GDM1 (cell line): Measurements from ENCODE around the gene PAK6.

Source experiments
- DNase-seq: peaks from one replicate; lab custom pipeline; 2025; lab: John Stamatoyannopoulos, UW

Gene PAK6

DNA sequence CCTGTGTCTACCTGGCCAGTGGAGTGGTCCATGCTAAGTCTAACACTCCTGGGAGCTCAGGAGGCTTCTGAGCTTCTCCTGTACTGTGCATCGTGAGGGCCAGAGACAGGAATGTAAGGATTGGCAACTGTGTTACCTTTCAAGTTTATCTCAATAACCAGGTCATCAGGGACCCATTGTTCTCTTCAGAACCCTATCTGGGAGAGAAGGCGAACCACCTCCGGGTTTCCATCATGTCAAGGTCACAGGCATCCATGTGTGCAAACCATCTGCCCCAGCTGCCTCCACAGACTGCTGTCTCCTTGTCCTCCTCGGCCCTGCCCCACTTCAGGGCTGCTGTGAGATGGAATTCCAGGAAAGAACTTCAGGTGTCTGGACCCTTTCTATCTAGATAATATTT lies 38.1 kb downstream of the PAK6 start:
- DNase-seq = no peak

DNA sequence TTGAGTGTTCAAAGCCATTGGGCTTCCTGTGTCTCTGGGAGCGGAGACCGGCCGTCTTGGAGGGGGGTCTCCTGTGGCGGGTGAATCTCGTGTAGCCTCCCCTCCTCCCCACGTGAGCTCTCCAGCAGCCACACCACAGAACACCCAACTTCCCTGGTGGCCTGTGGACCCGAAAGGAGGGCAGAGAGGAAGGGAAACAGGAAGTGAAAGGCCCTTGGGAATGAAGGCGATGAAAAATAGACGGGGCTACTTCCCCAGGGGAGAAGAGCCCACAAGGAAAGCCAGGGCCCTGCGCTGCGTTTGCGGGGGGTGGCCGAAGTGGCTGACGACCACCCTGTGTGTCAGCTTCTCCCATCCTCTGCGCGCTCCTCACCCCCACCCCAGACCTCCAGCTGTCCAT lies 38.6 kb downstream of the PAK6 start:
- no peak for DNase-seq

DNA sequence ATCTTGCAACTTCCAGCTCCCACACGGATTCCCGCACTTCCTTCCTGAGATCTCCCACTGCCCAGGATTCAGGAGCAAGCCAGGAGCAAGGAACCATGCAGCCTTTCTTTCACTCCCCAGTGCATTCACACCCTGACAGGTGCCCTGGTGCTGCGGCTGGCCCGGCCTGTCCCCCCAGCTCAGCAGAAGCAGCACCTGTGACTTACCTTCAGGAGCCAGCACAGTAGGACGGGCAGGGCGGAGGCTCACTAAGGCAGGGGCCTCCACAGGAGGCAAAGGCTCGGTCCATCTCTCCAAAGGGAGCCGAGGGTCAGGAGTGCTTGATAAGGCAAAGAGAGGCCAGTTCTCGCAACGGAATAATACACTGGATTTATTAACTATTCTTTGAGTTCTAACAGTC lies 39.2 kb downstream of the PAK6 start:
- no peak for DNase-seq

DNA sequence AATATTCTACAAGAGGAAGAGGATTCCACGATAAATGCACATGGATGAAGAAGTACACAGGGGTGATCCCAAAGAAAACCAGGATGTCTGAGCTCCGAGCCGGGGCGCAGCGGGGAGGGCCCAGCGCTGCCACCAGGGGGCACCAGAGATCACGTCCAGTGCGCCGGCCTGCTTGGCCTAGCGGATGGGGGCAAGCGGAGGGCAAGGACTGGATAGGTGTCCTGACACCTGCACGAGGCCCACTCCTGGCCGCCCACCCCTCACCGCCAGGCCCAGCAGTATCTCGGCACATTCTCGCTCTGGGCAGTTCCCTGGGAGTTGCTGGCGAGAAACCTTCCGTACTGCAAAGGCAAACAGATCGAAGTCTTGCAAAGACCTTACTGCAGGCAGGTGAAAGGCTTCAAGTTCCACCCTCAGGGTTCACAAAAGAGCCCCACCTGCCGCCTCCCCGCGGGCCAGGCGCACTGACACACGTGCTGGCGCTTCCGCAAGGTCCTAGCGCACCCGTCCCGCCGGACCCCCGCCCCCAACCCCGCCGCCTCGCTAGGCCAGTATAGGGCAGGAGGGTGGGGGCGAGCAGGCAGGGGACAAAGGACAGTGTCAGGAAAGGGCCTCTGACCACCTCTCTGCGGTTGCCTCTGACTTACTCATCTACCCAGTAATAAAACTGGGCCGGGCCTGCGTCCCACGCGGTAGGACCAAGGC lies 40.7 kb downstream of the PAK6 start:
- no peak for DNase-seq

DNA sequence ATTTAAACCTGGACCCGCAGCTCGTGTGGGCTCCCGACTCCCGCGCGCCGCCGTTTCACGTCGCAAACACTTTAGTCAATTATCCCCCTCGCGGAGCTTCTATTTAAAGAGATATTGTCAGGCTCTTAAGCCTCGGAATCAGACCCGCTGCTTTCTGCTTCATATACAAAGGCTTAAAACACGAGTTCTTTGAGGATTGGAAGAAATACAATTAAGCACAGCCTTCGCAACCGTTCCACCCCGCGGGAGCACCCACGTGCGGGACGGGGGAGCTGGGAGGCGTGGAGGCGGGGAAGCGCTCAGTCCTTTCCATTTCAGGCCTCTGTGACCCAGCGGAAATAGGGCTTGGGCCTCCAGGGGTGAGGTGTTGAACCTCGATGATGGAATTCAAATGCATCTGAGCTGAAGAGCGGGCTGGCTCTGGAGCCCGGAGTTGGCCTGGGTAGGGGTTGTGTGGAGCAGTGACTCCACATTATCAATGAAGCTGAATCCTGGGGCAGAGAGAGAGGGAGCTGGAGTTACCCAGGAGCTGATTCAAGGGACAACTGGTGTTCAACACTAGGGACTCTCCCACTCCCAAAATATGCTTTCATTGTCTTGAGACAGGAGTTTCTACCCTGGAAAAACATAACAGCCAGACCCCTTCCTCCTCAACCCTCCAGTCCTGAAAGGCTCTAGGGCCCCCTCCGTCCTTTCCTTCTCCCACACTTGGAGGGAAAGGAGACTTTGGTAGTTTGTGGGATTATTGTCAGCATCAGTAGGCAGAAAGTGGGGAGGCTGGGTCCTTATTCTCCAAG lies 41.6 kb downstream of the PAK6 start:
- no peak for DNase-seq

DNA sequence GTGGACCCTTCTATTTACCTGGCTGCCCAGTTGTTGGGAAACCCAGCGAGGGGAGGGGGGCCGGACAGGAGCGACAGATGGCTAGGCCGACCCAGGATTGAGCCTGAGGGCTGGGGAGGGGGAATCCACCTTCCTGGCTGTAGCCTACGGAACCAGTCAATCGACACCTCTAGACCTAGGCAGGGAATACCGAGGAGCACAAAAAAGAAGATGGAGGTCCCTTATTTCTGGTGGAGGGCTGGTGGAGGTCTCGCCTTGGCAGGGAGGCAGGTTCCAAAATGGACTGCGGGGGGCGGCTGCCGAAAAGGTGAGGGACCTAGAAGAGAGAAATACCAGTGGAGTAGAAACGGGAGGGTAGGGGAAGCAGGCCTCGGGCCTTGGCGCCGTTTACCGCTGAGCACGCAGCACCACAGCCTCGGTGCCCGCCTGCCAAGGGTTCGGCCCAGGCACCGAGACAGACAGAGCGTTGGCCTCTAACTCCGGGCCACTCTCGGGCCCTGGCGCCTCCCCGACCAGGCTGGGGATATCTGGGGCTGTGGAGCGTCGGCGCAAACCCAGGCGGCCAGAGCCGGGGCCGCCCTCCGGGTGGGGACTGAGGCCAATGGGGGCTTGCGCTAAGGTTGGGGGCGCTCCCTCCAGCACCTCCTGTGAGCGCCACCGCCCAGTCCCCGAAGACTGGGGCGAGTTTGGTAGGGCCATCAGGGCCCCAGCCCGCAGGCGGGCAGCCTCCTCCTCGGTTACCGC lies 42.4 kb downstream of the PAK6 start:
- DNase-seq = no peak

DNA sequence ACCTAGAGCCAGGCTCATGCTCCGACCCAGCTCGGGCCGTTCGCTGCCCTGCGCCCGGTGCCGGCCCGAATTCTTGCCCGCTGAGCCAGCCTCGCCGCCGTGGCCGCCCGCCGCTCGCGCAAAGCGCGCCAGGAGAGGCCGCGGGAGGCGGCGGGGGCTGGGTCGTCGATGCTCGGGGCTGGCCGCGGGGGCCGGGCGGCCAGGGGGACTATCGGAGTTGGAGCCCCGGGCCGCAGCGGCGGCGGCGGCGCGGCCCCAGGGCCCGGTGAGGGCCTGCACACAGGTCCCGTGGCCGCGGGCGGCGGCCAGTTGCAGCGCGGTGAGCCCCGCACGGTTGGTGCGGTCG lies 42.9 kb downstream of the PAK6 start:
- no peak for DNase-seq

DNA sequence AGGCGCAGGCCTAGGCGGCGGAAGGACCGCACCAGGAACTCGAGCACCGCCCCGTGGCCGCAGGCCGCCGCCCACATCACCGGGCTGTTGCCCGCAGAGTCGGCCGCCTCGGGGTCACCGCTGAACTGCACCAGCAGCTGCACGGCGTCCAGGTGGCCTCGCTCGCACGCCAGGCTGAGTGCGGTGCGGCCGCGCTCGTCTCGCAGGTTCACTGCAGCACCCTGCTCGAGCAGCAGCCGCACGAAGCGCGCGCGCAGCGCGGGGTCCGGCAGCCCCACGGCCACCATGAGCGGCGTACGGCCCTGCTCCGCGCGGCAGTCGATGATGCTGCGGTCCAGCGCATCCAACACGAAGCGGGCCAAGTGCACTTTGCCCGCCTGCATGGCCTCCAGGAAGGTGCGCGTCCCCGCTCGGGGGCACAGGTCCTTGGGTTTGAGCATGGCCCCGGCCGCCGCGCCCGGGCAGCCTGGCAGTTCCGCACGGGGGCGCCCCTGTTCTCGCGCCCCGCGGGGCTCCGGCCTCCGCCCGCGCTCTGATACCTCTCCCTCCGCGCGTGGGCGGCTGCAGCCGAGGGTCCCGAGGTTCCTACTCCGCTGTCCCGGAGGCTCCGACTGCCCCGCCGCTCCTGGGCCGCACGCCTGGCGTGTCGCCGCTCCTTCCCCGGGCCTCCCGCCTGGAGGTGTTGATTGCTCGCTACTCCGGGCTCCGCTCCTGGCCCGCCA lies 43.4 kb downstream of the PAK6 start:
- peak; percentile 55 for DNase-seq

DNA sequence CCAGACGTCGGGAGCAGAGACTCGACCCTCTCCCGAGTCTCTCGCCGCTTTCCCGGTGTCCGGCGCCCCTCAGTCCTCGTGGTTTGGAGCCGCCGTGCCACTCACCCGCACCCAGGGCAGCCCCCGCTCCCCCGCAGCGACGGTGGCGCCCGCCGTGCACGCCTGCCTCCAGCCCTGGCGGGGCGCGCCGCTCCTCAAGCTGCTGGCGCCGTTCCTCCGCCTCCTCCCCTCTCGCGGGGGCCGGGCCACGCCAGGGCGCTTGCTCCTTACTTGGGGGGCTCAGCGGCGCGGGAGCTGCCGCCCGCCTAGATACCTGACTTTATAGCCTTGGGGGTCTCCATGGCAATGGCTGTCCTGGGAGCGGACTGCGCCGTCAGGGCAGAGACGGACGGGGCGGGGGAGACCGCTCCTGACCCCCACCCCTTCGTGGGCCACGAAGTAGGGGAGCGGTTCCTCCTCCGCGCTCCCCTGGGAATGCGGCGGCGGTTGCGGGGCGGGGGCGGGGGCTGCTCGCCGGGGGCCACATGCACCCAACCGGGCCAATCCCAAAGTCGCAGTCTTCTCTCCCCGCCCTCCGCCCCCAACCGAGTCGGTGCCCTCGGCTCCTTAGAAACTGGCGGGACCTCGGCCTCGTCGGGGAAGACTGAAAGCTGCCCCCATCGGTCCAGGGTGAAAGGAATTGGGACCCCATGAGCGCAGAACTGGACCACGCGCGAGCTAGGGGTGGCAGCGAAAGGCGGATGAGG lies 44.2 kb downstream of the PAK6 start, which contains the start of gene ANKRD63:
Gene ANKRD63, minus strand, starts transcription at position 196 of the 746 bp plus-strand sequence. CDS start 478 bp downstream, outside the sequence.
- no peak for DNase-seq

DNA sequence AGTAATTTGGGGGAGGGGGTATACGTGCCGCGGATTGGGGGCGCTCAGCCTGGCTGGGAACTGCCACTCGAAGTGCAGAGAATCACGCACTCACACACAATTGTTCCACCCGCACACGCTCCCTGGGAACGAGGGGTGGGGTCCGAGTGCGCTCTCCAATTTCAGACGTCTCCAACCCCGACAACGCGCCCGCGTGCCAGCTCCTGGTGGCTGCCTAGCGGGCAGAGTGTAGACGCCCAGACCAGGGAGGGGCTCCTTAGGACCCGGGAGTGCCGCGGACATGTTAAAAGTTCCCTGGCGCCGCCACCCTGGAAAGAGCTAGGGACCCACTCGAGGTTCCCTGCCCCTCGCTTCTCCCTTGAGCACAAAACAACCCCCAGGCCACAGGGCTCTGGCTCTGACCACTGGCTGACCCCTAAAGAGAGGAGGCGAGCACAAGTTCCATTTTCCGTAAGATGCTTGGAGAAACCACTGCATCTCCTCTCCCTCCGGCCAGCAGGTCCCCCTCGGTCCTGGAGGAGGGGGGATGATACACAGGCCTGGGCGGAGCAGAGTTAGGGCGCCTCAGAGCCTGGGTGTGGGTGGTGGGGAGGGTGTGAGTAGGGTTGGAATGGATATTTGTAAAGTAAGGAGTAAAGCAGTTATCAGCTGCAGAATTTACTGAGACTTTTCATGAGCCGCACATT lies 44.9 kb downstream of the PAK6 start:
- no peak for DNase-seq

DNA sequence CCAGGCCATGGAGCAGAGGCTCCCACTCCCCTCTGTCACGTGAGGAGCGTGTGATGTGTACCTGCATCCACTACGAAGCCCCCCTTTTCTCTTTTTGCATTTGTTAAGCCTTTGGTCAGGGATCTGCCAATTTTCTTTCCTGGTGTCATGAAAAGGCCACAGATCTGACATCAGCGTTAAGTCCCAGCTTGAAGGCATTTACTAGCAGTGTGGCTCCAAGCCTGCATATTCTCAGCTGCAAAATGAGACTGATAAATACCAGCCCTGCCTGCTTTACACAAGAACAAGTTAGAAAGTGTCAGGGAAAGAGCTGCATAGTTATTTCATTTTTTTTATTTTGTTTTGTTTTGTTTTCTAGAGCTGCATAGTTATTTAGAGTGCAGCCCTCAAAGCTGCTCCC lies 46.3 kb downstream of the PAK6 start:
- DNase-seq = no peak

DNA sequence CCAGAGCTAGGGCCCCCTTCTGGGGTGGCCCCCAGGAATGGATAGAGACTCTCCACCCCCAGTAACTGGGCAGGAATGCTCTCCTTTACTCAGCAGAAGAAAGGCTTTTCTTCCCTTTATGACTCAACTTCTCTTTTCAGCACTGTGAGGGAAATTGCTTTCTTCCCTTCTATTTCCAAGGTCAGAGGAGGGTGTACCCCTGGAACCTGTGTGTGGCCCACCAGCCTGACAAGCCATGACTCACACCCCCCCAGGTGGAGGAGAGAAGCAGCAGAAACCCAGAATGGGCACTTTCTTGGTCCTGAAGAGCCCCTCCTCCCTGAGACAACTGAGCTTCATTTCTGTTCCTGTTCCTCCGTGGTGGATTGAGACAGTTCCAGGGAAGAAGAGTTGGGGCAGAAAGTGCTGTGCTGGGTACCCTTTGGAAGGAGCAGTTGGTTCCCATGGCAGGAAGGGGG lies 46.7 kb downstream of the PAK6 start:
- no peak for DNase-seq

DNA sequence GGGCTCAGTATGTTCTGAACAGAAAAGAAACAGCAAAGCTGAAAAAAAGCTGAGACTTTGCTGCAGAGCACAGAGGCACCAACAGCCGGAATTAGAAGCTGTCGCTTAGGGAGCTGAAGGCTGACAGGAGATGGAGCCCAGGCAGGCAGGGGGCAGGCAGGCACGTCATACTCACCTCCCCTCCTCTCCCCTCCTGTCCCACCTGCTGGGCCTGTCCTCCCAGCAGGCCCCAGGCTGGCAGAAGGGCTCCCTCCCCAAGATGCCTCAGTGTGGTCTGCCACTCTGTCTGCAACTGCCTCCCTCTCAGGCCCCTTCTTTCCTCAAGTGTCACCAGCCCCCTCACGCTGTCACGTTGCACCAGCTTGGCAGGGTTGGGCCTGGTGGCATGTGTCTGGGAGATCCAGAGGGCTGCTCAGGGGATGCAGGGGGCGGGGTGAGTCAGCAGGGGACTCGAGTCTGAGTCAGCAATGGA lies 47.2 kb downstream of the PAK6 start:
- no peak for DNase-seq

DNA sequence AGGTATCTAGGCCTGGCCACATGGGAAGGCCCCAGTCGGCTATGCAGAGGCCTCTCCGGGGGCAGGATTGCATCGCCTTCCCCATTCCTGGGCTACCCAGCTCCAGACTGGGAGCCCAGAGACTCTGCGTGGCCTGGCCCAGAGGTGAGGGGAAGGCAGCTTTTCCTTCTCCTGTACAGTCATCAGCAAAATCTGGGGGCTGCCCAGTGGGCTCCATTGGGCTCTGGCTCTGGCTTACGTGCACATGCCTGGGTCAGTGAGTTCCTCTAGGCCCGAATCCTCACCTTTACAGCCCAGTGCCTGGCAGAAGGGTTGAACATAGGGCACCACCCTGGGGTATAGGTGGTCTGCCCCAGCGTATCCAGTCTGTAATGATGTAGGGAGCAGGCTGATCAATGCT lies 47.9 kb downstream of the PAK6 start:
- DNase-seq = no peak

DNA sequence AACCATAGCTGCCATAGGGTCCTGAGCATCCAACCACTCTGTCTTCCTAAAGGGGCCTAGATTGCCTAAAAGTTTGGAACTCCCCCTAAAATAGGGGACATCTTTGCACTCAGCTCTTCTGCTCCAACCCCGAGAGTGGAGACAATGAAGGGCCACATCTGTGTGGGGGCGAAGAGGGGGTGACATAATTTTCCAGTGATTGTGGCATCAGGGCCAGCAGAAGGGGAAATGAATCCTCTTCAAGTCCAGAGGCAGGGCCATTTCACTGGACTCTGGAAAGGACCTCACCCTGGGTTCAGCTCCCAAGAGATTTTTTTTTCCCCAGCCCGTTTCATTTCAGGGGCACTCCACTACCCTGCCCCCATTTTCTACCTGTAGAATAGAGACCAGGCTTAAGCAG lies 48.6 kb downstream of the PAK6 start:
- DNase-seq = no peak

DNA sequence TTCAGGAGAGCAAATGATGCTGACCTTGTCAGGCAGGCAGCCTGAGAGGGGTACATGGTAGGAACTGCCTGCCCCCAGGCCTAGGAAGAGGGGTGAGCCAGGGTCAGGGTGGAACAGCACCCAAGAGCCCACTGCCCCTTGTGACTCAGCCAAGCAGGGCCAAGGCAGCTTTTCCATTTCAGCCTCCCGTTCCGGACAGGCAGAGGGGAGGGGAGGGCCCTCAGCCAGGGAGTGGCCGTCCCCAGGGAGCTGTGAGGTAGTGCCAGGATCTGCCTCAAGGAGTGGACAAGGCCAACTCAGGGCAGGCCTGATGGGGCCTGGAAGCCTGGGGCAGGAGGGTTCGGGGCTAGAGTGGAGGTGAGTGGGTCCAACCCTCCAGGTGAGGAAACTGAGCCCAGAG lies 49.1 kb downstream of the PAK6 start:
- DNase-seq = no peak

DNA sequence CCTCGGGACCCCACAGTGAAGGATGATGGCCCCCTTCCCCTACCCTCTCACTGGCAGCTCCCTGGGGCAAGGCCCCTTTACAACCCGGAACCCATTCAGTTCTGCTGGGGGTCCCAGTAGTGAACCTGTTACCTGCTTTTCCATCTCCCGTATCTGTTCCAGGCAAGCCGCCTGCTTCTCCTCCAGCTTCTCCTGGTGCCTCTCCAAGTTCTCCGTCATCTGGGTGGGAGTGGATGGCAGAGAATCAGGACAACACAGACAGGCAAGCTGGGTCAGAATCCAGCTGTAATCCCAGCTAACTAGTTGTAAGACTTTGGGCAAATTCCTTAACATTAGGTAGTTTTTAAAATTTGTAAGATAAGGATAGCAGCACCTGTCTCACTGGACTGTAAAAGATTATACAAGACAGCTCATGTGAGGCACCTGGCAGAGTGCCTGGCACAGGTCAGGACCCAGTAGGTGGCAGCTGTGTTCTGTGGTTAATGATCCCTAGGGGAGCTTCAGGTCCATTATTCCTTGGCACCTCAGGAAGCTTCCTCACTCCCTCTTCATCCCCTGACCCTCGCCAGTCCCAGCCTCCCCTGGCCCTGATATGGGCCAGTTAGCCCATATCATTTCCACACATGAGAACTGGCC lies 50.4 kb downstream of the PAK6 start:
- no peak for DNase-seq

DNA sequence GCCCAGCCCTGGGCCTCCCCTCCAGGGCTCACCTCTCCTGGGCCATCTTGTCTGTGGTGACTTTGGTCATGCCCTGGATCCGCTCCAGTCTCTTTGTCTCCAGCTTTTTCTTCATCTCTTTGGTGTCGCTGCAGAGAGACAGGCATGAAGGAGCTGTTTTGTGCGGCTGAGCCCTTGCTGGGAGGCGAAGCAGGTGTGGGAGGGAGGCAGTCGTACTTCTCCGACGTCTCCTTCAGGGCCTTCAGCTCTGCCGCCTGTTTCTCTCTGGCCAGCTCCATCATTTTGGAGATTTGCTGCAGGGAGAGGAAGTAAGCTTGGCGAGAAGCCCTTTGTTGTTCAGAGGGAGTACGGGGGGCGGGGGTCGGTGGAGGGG lies 51.7 kb downstream of the PAK6 start:
- DNase-seq = no peak

DNA sequence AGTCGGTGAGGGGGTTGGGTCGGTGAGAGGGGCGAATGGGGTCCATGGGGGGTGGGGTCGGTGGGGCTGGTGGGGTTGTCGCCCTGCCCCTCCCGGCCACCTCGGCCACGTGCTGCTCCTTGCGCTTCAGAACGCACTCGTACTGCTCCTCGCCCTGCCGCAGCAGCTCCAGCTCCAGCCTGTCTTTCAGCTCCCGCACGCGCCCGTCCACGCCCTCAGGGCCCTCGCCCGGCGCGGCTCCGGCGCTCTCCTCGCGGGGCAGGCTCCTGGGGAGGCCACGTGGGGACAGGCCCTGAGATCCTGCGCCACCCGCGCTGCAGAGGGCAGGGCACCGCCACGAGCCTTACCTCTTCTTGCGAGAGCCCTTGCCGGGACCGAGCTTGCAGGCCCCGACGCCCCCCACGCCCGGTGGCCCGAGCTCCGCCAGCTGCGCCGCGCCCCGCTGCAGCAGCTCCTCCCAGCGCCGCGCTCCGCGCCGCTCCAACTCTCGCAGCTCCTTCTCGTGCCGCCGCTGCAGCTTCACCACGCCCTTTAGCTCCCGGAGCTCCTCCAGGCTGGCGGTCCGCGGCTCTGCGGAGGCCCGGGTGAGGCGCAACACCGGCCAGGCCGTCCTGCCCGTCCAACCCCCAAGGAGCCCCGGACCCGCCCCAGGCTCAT lies 52.2 kb downstream of the PAK6 start:
- no peak for DNase-seq

DNA sequence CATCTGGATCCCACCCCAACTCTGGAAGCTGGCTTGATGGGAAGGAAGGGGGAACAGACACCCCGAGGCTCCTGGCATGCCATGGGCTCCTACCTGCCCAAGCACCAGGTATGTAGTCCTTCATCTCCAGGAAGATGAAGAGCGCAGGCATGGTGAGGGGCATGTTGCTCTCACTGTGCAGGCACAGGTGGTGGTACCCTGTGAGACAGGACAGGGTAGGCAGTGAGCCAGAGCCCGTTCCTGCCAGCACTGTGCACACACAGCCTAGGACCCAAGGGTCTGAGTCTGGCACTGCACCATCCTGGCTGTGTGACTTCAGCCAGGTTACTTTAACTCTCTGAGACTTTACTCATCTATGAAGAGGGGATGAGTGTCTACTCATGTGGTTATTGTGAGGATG lies 53.4 kb downstream of the PAK6 start:
- DNase-seq = no peak
